H1 (cell line): Measurements from ENCODE around the gene GBGT1. TPM values are rescaled to one million over a fixed set of nuclear protein-coding genes. Genes with fewer than 3 reads are reported as not detected.
"Not testable (repeated sequence)": the region's sequence is repeated elsewhere in the genome, so short reads cannot be mapped to it uniquely, and the experiment has no call there.

Source experiments
- CTCF ChIA-PET: fragments of 300-600 bp; sonication (Branson Sonifier 250); formaldehyde crosslinking; loops from one replicate; lab custom pipeline; 2021; ENCODE audit not compliant: partially characterized antibody; lab: Charles Lee
- POLR2A ChIA-PET: fragments of 300-600 bp; sonication (Branson Sonifier 250); formaldehyde crosslinking; loops from one replicate; lab custom pipeline; 2021; ENCODE audit warnings: inconsistent platforms; ENCODE audit not compliant: partially characterized antibody; lab: Charles Lee
- DNase-seq, 2 experiments: peaks; one replicate each; pipeline versions ENCODE4 v3.0.0 to v3.0.0-alpha.2; 2010 to 2022; ENCODE audit warnings: low spot score in 2 of 2, low read depth in 1 of 2, mixed read lengths in 1 of 2
- FAIRE-seq: peaks from 2 replicates; lab custom pipeline; 2011; peaks lifted over from hg19 to GRCh38; lab: Jason Lieb, UNC
- H2AFZ ChIP-seq: 2 replicates; pipeline ENCODE4 v1.8.1; 2012; ENCODE audit warnings: low read length, inconsistent platforms
- H2AK5ac ChIP-seq: 2 replicates; pipeline ENCODE4 v1.6.1; 2013; ENCODE audit warnings: low read depth, low read length
- H2BK120ac ChIP-seq: replicated peaks from 2 replicates; pipeline ENCODE3; 2013; ENCODE audit warnings: low read depth, low read length, inconsistent platforms
- H2BK12ac ChIP-seq: 2 replicates; pipeline ENCODE4 v1.6.1; 2013; ENCODE audit warnings: low read depth, low read length
- H2BK15ac ChIP-seq: 2 replicates; pipeline ENCODE4 v1.6.1; 2013; ENCODE audit warnings: low read length
- H2BK20ac ChIP-seq: 2 replicates; pipeline ENCODE4 v1.6.1; 2013; ENCODE audit warnings: low read length
- H2BK5ac ChIP-seq: 2 replicates; pipeline ENCODE4 v1.6.1; 2013; ENCODE audit warnings: low read depth, low read length
- H3K14ac ChIP-seq: 2 replicates; pipeline ENCODE4 v1.6.1; 2013; ENCODE audit warnings: inconsistent platforms; ENCODE audit not compliant: insufficient read length
- H3K18ac ChIP-seq: 2 replicates; pipeline ENCODE4 v1.6.1; 2013; ENCODE audit warnings: low read length; ENCODE audit errors: extremely low read depth
- H3K23ac ChIP-seq: 2 replicates; pipeline ENCODE4 v1.6.1; 2013; ENCODE audit warnings: inconsistent platforms; ENCODE audit not compliant: insufficient read length
- H3K23me2 ChIP-seq: 2 replicates; pipeline ENCODE4 v1.6.1; 2013; ENCODE audit warnings: low read depth, low read length
- H3K27ac ChIP-seq: 2 replicates; pipeline ENCODE4 v1.6.1; 2011; ENCODE audit warnings: low read depth, low read length, inconsistent platforms
- H3K27me3 ChIP-seq, 4 experiments: replicated peaks in 1 of 4; 1 replicate in 1 of 4; 2 replicates in 3 of 4; pipeline versions ENCODE4 v1.6.1 to v1.8.1; 2011 to 2013; ENCODE audit warnings: low read length in 3 of 4, mild to moderate bottlenecking in 3 of 4, inconsistent platforms in 2 of 4, mixed read lengths in 2 of 4, moderate library complexity in 1 of 4; ENCODE audit not compliant: control insufficient read depth in 3 of 4, insufficient read depth in 3 of 4; ENCODE audit errors: extremely low read depth in 1 of 4
- H3K36me3 ChIP-seq, 4 experiments: 2 replicates each; pipeline versions ENCODE4 v1.6.1 to v1.8.1; 2011 to 2013; ENCODE audit warnings: mild to moderate bottlenecking in 4 of 4, low read length in 3 of 4, moderate library complexity in 2 of 4, control low read depth in 1 of 4, inconsistent platforms in 1 of 4; ENCODE audit not compliant: insufficient read depth in 4 of 4, control insufficient read depth in 2 of 4
- H3K4ac ChIP-seq: replicated peaks from 2 replicates; pipeline ENCODE3; 2013; ENCODE audit warnings: low read length, low read depth, mixed read lengths, inconsistent platforms; ENCODE audit not compliant: insufficient read length
- H3K4me1 ChIP-seq, 4 experiments: replicated peaks in 1 of 4; 1 replicate in 1 of 4; 2 replicates in 3 of 4; pipeline versions ENCODE4 v1.6.1 to v1.8.1; 2011 to 2013; ENCODE audit warnings: low read length in 3 of 4, inconsistent platforms in 2 of 4, mixed read lengths in 1 of 4; ENCODE audit not compliant: insufficient read depth in 4 of 4, control insufficient read depth in 3 of 4
- H3K4me2 ChIP-seq, 2 experiments: 2 replicates each; pipeline versions ENCODE4 v1.6.1 to v1.8.1; 2011 to 2013; ENCODE audit warnings: low read depth in 2 of 2, low read length in 2 of 2, control low read depth in 1 of 2, inconsistent platforms in 1 of 2, mild to moderate bottlenecking in 1 of 2; ENCODE audit not compliant: insufficient read depth in 1 of 2
- H3K4me3 ChIP-seq, 4 experiments: fragments of 200-600, 300-600 bp in 1 of 4; sonication (generic), shearing (Covaris generic), sonication (Bioruptor Twin) in 1 of 4; 2 replicates each; pipeline versions ENCODE4 v1.5.1 to v1.8.1; 2011 to 2016; ENCODE audit warnings: low read length in 4 of 4, low read depth in 3 of 4, control low read depth in 2 of 4, inconsistent platforms in 2 of 4, mild to moderate bottlenecking in 2 of 4, mixed read lengths in 1 of 4, moderate library complexity in 1 of 4; ENCODE audit not compliant: insufficient read depth in 2 of 4; ENCODE audit errors: extremely low read depth in 1 of 4
- H3K56ac ChIP-seq: replicated peaks from 2 replicates; pipeline ENCODE3; 2013; ENCODE audit warnings: low read depth, mild to moderate bottlenecking, mixed read lengths, low read length, inconsistent platforms; ENCODE audit not compliant: insufficient read length
- H3K79me1 ChIP-seq: 2 replicates; pipeline ENCODE4 v1.6.1; 2013; ENCODE audit warnings: low read depth, low read length, control low read depth
- H3K79me2 ChIP-seq, 2 experiments: 2 replicates each; pipeline versions ENCODE4 v1.6.1 to v1.8.1; 2012 to 2013; ENCODE audit warnings: low read length in 2 of 2, mild to moderate bottlenecking in 2 of 2, inconsistent platforms in 1 of 2; ENCODE audit not compliant: insufficient read depth in 2 of 2, control insufficient read depth in 1 of 2
- H3K9ac ChIP-seq, 4 experiments: replicated peaks in 1 of 4; 1 replicate in 1 of 4; 2 replicates in 3 of 4; pipeline versions ENCODE4 v1.6.1 to v1.8.1; 2011 to 2013; ENCODE audit warnings: low read depth in 3 of 4, low read length in 3 of 4, control low read depth in 2 of 4, mild to moderate bottlenecking in 2 of 4, moderate library complexity in 2 of 4, inconsistent platforms in 1 of 4; ENCODE audit errors: extremely low read depth in 1 of 4
- H3K9me3 ChIP-seq, 2 experiments: 2 replicates each; pipeline versions ENCODE4 v1.6.1 to v1.8.1; 2012 to 2013; ENCODE audit warnings: mild to moderate bottlenecking in 2 of 2, moderate library complexity in 2 of 2, control low read depth in 1 of 2, inconsistent platforms in 1 of 2, low read depth in 1 of 2, low read length in 1 of 2, mixed read lengths in 1 of 2; ENCODE audit not compliant: insufficient read depth in 2 of 2
- H4K20me1 ChIP-seq, 2 experiments: replicated peaks in 1 of 2; 2 replicates each; pipeline versions ENCODE3 to v1.8.1; 2011 to 2013; ENCODE audit warnings: inconsistent platforms in 2 of 2, low read length in 2 of 2, mild to moderate bottlenecking in 1 of 2; ENCODE audit not compliant: insufficient read depth in 2 of 2, control insufficient read depth in 1 of 2
- H4K5ac ChIP-seq: 2 replicates; pipeline ENCODE4 v1.6.1; 2013; ENCODE audit warnings: low read length, low read depth, mixed read lengths, inconsistent platforms; ENCODE audit not compliant: insufficient read length
- H4K8ac ChIP-seq: 2 replicates; pipeline ENCODE4 v1.8.0; 2013; ENCODE audit warnings: mild to moderate bottlenecking, moderate library complexity, low read length, inconsistent platforms; ENCODE audit not compliant: insufficient read depth; ENCODE audit errors: extremely low read depth
- H4K91ac ChIP-seq: replicated peaks from 2 replicates; pipeline ENCODE3; 2013; ENCODE audit warnings: low read length, mixed read lengths, inconsistent platforms; ENCODE audit not compliant: insufficient read length
- WGBS, 2 experiments: shearing (Covaris generic) in 1 of 2; methylation state at CpG; one replicate each; pipeline versions ENCODE4 v1.1.6 to v1.1.7; 2013 to 2015; ENCODE audit warnings: low lambda C conversion rate in 2 of 2, mixed read lengths in 2 of 2, inconsistent platforms in 1 of 2, low coverage in 1 of 2, missing lambda C conversion rate in 1 of 2; ENCODE audit not compliant: insufficient replicate concordance in 2 of 2, insufficient coverage in 1 of 2, insufficient read length in 1 of 2; ENCODE audit errors: extremely low coverage in 1 of 2, missing lambda C conversion rate in 1 of 2; 5-methylcytosine and 5-hydroxymethylcytosine counted together
- polyA plus RNA-seq, 7 experiments: library from polyadenylated mRNA; depleted of rRNA in 3 of 7; stranded (reverse) in 5 of 7; unstranded in 2 of 7; fragments of >200 nt in 5 of 7; fragments of 200-250 nt in 2 of 7; gene quantifications; 1 replicate in 5 of 7; 2 replicates in 1 of 7; 4 replicates in 1 of 7; pipeline versions ENCODE4 v1.2.1 to v1.2.3, GENCODE V29; 2011 to 2013; ENCODE audit warnings: missing spikeins in 2 of 7, mixed read lengths in 2 of 7
- total RNA-seq: library from RNA; stranded (reverse); fragmentation: NEBNext Ultra II Directional; extraction: Animal tissue kit (Norgen Biotek cat#: 25700); gene quantifications from 2 replicates; pipeline ENCODE4 v1.2.1, GENCODE V29; 2021

The GBGT1 gene
- total and polyA plus RNA-seq, 2 of the 8 experiments (the other 6 are each of a cell fraction or from before 2014, with no cell fraction given): 7.1 to 9.7 TPM

- H2AFZ ChIP-seq, H3K14ac ChIP-seq, DNase-seq, H2BK120ac ChIP-seq, H3K23me2 ChIP-seq, CTCF ChIA-PET, H3K79me2 ChIP-seq, H2BK12ac ChIP-seq, H3K4ac ChIP-seq, H3K4me1 ChIP-seq, H4K5ac ChIP-seq, FAIRE-seq, H3K56ac ChIP-seq, H2AK5ac ChIP-seq, H2BK20ac ChIP-seq, H4K20me1 ChIP-seq, H3K4me3 ChIP-seq, H3K23ac ChIP-seq, POLR2A ChIA-PET, H3K18ac ChIP-seq, H3K4me2 ChIP-seq, H4K8ac ChIP-seq, H3K36me3 ChIP-seq, H3K9me3 ChIP-seq, H3K9ac ChIP-seq, H3K27ac ChIP-seq, H3K79me1 ChIP-seq, H2BK15ac ChIP-seq, H2BK5ac ChIP-seq, H4K91ac ChIP-seq: not testable (repeated sequence)
- no CpG with 5 or more reads among the region's 18 CpGs for WGBS, 2 experiments
- peaks cover 10 to 47% (median 34%) of the 10 kb centered on the region in 4 experiments for H3K27me3 ChIP-seq
Observed at GRCh38 chr9:133208880-133209300, 45.2 kb upstream of the GBGT1 start, which contains the start of gene OBP2B. OBP2B (minus strand) TSS chr9:133209250; CDS start chr9:133209199, 51 bp downstream.
